Fibroblast of skin of right quadriceps (primary cell): ENCODE data around the gene PSME4.
"Not testable (repeated sequence)": the region's sequence is repeated elsewhere in the genome, so short reads cannot be mapped to it uniquely, and the experiment has no call there.

Source experiments
- DNase-seq: peaks from one replicate; pipeline ENCODE4 v3.0.0-alpha.2; 2013

PSME4 gene

DNA sequence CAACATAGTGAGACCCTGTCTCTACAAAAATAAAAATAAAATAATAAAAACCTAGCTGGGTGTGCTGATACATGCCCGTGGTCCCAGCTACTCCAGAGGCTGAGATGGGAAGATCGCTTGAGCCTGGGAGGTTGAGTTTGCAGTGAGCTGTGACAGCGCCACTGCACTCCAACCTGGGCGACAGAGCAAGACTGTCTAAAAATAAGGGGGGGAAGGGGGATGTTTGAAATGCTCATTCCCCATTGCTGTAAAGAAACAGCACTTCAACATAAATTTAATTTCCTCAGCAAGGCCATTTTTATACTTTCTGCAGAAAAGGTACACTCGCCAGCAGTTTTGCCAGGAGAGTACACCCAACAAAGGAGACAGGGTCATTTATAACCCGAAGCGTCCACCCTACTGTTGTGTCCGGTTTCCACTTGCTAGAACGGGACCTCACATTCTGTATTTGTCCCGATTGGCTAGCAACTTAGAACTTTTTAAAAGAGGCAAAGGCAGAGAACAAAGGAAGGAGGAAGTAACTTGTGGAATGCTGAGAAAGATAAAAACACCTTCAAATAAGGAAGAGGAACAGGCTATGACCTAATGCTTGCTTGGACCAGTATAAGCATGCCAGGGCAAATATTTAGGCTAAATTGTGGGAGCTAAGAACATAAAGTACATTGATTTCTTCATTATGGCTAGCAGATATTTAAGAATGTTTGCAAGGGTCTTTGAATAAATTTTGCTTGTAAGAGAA is 9.1 kb downstream of the PSME4 start:
- DNase-seq = not testable (repeated sequence)

DNA sequence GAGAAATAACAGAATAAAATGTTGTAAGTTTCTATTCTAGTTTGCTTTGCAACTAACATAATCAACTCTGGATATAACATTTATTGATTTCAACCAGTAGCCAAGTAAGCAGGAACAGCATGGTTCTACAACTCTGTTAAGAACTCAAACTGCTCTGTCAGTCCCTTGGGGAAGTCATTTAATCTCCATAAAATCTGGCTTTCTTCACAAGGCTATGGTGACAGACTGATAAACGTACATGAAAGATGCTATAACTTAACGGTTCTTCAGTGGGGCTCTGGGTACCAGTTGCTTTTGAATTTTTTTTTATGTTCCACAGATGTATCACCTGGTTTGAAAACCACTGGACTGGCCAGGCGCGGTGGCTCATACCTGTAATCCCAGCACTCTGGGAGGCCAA is 10.3 kb downstream of the PSME4 start:
- DNase-seq = no peak

DNA sequence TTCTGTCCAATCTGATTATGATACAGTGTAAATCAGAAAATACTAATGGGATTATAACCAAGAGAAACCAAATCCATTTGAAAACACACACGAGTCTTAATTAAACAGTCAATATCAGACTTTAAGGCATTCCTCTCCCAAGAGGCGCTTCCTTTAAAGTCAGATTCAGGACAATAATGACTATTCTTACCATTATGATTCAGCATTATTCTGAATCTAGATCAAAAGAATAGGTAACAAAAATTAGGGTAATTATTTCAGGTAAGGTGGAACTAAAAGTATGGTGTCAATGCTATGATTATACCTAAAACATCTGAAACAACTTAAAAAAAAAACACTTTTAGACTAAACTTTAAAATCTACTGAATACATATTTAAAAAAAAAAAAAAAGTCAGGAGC is 12.3 kb downstream of the PSME4 start:
- no peak for DNase-seq

DNA sequence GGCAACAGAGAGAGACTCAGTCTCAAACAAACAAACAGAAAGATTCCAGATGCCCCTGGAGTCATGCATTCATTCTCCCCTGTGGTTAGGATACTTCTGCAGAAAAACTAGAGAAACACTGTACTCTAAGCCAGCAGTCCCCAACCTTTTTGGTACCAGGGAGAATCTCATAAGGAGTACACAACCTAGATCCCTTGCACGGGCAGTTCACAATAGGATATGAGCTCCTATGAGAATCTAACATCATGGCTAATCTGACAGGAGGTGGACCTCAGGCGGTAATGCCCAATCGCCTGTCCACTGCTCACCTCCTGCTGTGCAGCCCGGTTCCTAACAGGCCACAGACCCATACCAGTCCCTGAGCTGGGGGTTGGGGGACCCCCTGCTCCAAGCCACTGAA is 18.3 kb downstream of the PSME4 start:
- no peak for DNase-seq

DNA sequence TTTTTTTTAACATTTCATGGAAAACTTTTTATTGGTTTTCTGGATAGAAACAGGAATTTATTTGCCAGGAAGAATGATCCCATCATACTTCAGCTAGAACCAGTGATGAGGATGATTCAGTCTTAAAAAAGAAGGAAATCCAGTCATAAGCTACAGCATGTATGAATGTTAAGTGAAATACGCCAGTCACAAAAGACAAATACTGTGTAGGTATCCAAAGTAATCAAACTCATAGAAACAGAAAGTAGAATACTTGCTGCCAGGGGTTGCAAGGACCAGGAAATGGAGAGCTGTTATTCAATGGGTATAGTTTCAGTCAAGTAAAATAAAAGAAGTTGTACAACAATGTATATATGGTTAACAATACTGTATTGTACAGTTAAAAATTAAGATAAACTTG is 21.3 kb downstream of the PSME4 start:
- DNase-seq = no peak

DNA sequence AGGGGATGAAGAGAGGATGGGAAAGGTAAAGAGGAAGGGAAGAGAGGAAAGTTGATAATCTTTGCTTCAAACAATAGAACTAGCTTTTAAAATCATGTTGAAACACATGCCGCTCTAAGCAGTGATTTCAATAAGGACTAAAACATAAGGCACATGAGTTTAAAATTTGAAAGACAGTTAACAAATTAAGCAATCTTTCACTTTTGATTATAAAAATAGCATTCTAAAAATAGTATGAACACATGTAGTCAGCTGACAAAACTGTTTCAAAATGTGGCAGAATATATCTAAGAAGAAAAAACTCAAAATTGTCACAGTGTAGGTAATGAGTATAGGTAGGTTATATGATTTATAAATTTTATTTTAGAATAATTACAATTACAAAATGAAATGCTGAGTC is 25.3 kb downstream of the PSME4 start:
- no peak for DNase-seq

DNA sequence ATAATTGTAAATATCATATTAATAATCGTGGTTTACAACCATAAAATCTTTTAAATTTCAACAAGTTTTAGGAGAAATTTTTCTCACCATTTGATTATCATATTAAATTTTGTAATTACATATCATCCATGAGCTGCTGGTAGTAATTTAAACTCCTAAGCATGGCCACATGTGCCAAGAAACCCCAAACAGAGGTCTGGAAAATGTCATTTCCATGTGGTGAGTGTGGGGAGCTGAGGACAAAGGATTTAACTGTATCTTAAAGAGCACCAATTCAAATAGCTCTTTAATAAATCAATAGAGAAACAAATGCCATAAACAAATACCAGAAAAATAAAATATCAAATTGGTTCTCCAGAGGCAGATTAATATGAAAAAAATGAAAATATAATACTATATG is 26.3 kb downstream of the PSME4 start:
- DNase-seq = no peak

DNA sequence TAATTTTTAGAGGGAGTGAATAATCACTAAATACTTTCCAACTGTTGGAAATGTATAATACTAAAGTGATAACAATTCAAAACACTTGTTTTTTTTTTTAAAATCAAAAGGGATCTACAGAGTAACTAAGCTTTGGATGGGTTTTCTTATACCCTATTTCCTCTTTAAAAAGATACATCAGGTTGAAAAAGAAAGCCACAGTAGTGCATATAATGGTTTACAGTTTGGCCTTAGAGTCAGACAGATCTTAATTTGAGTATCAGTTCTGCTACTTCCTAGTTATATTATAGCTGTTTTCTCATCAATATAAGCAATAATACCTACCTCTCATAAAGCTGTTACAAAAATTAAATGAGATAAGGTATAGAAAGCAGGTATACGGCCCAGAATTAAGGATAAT is 28.5 kb downstream of the PSME4 start:
- no peak for DNase-seq

DNA sequence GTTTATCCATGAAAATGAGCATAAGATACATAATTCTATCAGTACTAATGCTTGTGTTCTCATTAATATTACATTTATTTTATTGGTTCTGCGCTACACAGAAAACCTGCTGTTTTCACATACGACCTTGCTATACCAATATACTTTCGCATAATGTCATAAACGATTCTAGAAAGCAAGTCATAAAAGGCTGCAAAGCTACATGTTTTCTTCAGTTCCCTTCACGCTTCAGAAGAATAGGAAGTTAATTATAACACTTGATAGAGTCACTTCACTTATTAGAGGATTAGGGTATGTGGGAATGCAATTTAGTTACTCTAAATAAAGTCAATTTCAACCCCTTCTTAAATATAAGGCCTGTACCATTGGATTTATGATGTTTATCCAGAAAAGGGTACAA is 29.0 kb downstream of the PSME4 start:
- no peak for DNase-seq

DNA sequence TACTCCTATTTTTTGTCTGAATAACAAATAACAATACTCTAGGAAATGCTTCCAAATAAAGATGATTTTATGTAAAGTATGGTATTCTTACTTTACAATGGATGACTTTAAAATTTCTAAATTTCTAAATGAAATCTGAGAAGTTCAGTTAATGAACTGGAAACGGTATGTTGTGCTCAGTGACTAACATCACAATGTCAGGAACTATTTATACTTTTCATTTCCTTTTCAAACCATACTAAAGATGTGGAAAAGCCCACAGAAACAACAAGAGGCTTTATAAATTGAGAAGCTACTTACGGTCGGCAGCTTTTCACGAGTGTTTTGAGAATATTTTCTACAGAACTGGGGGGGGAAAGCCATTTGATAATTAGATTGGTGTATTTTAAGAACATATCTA is 31.1 kb downstream of the PSME4 start:
- DNase-seq = no peak

DNA sequence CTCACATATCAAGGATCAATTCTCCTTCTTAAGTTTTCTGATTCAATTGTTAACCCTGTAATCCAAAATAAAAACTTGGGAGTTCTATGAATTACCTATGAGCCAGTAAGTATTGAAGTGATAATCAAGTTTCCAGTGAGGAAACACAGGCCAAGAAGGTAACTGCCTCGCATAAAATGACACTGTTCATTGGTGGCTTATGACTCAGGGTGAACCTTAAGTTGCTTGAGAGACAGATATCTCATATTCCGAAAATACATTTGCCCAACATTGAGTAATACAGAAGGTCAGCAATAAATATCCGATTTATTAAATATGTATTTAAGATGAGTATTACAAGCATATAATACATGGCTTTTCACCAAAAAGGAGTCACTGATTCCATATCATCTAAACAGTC is 31.9 kb downstream of the PSME4 start:
- no peak for DNase-seq

DNA sequence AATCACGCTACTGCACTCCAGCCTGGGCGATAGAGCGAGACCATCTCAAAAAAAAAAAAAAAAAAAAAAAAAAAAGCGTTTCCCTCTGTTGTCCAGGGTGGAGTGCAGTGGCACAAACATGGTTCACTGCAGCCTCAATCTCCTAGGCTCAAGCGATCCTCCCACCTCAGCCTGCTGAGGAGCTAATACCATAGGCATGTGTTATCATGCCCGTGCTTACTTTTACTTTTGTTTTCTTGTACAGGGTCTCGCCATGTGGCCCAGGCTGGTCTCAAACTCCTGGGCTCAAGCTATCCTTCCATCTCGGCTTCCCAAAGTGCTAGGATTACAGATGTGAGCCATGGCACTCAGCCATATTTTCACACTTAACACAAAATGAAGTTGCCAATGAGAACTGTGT is 37.5 kb downstream of the PSME4 start:
- no peak for DNase-seq

DNA sequence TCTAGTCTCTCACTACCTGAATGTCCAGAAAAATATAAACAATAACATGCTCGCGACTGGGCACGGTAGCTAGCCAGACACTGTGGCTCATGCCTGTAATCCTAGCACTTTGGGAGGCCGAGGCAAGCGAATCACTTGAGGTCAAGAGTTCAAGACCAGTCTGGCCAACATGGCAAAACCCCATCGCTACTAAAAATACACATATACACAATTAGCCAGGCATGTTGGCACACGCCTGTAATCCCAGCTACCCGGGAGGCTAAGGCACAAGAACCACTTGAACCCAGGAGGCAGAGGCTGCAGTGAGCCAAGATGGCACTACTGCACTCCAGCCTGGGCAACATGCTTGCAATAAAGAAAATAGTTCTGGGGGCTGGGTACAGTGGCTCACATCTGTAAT is 44.5 kb downstream of the PSME4 start:
- not testable (repeated sequence) for DNase-seq

DNA sequence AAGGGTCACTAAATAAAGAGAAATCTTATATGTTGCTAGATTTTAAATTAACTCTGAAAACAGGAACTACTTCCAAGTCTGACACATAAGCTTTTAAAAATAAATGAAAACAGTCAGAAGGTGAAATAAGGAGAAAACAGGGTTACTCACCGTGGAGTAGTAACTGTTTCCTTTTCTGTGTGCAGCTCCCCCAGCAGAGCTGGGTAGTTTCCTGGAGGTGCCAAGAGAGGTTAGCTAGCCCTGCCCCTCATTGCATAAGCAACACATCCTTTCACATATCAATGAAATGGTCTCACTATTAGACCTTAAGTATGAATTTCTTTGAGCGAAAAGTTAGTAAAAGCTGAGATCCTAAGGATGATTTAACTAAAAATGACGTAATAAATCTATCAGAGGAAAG is 57.1 kb downstream of the PSME4 start:
- DNase-seq = peak; percentile 45

DNA sequence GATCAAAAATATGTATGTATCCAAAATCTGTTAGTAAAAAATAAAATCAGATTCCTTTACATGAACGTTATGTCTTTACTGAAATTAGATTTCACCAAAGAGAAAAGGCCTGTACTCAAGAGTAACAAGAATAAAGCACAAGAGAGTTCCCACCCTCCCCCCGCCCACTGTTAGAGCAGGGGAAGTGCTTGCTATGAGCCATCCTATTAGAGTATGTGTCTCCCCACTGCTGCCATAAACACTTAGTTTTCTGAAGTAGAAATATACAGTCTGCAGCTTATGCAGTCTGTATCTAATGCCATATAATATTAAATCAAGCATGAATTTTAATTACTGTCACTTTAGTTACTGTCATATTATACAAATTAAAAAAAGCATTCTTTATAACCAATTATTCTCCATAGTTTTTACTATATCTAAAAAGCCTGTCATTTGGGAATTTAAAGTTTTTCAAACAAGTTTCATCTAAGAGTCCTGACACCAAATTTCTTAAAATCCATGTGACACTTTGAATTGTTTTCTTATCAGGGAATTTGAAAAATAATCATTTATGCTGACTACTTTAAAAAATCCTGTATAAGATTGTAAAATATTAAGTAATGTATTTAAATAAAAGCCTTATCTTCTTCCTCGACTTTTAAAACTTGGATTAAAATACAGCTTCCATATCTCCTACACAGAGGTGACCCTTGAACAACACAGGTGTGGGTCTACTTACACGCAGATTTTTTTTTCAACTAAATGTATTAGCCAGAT is 59.2 kb downstream of the PSME4 start:
- DNase-seq = no peak

DNA sequence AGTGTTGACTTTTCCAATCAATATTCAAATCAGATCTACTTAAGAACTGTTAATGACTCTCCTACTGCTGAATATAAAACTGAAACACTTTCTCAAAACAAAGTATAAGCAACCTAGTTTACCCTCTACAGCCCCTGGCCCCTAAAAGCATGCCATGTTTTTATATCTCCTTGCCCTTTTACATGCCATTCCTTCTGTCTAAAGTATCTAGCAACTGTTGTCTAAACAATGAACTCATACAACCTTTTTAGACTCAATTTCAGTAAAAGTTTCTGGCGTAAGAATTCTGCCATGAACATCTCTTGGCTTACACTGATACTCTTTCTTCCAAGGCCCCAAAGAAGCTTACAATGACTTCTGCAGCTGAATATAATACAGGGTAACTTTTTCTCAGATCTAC is 63.2 kb downstream of the PSME4 start:
- no peak for DNase-seq

DNA sequence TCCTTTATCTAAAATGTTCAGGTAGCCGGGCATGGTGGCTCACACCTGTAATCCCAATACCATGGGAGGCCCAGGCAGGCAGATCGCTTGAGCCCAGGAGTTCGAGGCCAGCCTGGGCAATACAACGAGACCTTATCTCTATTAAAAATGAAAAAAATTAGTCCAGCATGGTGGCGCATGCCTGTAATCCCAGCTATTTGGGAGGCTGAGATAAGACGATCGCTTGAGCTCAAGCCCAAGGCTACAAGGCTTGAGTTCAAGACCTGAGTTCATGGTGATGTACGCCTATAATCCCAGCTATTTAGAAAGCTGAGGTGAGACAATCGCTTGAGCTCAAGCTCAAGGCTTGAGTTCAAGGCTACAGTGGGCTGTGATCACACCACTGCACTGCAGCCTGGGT is 65.4 kb downstream of the PSME4 start:
- DNase-seq = no peak

DNA sequence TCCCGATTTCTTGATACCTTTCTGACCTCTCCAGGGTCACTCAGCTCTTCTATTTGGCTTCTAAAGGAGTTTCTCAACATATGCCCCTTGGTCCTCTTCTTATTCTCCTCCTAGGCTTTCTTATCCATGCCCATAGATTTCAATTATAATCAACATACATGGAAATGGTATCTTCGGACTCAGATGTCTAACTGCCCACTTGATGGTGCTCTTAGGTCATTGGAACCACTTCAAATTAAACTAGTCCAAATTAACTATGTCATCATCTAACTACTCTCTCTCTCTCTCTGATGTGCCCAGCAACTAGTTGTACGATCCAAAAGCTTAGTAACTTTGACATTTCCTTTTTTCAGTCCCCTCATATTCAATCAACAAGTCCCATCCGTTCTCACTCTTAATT is 67.8 kb downstream of the PSME4 start:
- no peak for DNase-seq

DNA sequence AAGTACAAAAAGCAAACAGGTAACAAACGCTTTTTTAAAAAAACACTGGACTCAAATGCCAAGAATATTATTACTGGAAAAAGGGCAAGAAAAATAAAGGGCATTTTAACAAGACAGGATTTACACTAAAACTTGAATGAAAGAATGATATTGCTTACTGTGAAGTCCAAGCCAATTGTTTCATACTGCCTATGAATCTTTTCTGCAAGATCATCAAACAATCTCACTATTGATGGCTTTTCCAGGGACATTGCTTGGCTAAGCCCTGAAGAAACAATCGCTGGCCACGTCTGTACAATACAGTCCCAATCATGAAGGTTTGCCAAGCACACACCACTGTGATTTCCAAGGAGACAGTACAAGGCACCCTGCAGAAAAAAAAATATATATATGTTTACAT is 69.6 kb downstream of the PSME4 start:
- no peak for DNase-seq

DNA sequence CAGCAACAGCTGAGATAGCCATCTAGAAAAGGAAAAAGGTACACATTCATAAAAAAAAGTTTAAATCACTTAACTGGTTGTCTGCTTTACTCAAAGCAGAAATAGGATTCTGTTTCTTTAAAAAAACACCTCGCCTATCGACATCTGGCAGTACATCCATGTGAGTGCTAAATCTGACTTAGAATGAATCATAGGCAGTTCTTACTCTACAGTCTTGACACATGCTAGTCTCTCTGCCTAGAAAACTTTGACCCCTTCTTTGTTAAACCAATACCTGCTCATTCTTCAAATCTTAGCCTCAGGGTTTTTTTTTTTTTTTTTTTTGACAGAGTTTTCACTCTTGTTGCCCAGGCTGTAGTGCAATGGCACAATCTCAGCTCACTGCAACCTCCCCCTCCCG is 73.9 kb downstream of the PSME4 start:
- peak; percentile 51 for DNase-seq

DNA sequence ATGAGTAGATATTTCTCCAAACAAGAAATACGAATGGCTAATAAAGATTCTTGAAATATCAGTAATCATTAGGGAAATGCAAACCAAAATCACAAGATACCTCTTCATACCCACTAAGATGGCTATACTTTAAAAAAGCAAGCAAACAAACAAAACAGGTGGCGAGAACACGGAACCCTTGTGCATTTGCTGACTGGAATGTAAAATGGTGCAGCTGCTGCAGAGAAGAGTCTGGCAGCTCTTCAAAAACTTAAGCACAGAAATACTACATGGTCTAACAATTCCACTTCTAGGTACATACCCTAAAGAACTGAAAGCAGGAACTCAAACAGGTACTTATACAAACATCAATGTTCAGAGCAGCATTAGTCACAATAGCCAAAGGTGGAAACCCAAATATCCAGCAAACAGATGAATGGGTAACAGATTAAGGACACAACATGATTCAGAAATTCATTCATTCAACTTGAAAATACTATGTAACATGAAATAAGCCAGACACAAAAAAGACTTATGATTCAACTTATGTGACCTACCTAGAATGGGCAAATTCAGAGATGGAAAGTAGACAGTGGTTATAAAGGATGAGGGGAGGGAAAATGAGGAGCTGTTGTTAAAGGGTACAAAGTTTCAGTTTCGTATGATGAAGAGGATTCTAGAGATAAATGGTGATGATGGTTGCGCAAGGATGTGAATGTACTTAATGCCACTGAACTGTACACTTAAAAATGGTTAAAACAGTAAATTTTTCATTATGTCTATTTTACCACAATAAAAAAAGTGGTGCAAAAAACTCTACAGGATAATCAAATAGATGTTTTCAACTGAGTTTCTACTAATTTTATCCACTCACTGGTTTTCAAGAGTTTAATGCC is 84.2 kb downstream of the PSME4 start:
- DNase-seq = no peak

DNA sequence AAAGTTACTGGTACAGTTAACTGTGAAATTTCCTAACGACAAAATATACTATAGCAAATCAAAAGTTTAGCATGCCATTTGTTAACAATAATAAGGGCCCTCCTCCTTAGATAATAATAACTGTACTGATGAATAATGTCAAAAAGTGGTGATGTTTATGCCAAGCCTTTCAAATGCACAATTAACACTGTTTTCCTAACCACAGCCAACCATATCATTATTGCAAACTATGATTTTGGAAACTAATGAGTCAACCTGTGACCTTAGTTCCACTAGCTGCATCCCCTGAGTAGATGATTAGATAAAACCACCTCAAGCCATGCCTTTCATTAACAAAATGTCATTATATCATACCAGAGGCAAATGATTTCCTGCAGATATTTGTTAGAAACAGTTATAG is 85.9 kb downstream of the PSME4 start:
- no peak for DNase-seq

DNA sequence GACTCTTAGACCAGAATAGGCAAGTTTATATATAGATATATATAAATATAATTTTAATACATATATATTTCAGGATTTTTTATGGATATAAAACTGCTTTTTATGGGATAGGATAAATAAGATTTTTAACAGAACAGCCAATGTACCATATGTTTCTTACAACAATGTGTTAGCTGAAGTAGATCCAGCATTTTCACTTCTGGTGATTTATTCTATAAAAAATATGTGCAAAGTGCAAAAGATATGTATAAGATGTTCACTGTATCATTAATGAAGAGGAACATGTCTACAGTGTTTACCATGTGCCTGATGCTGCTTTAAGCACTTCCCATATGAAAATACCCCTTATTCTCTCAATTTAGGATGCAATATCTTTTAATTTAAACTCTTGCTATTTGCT is 88.8 kb downstream of the PSME4 start:
- DNase-seq = no peak

DNA sequence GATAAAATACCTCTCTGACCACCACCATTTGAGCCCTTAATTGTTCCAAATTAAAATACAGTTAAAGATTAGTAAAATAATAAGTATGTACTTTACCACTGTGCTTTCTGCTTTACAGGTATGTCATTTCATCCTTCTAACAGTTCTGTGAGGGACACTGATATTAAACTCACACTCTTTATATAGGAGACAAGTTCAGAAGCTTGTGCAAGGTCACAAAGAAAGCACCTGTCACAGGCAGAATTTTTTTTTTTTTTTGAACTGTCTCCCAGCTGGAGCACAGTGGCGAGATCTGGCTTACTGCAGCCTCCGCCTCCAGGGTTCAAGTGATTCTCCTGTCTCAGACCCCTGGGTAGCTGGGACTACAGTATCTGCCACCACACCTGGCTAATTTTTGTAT is 89.4 kb downstream of the PSME4 start:
- no peak for DNase-seq
